GM21737 (cell line): Measurements from ENCODE around the gene IMMT.

Source experiments
- ATAC-seq: cut with Tn5 transposase; IDR thresholded peaks from one replicate; pipeline ENCODE4 v1.9.1; 2021; ENCODE audit warnings: mild to moderate bottlenecking, moderate library complexity; ENCODE audit not compliant: unreplicated experiment

IMMT gene

GRCh38 chr2:86143926-86144685, 51.2 kb downstream of the IMMT start:
- ATAC-seq = no peak

- no peak for ATAC-seq
Measured at GRCh38 chr2:86143307-86143706, 52.0 kb downstream of the IMMT start.

GRCh38 chr2:86142436-86143257, 52.6 kb downstream of the IMMT start:
- ATAC-seq = no peak

GRCh38 chr2:86140969-86141392, 54.3 kb downstream of the IMMT start:
- ATAC-seq = no peak

GRCh38 chr2:86139981-86140380, 55.3 kb downstream of the IMMT start:
- ATAC-seq = no peak

GRCh38 chr2:86138736-86139625, 56.3 kb downstream of the IMMT start:
- ATAC-seq = no peak

- no peak for ATAC-seq
Measured at GRCh38 chr2:86136141-86136540, 59.1 kb downstream of the IMMT start.

GRCh38 chr2:86135653-86136052, 59.6 kb downstream of the IMMT start:
- no peak for ATAC-seq

- no peak for ATAC-seq
Measured at GRCh38 chr2:86134709-86135108, 60.6 kb downstream of the IMMT start.

GRCh38 chr2:86124683-86125082, 70.6 kb downstream of the IMMT start:
- no peak for ATAC-seq

- ATAC-seq = no peak
Measured at GRCh38 chr2:86123328-86123925, 71.8 kb downstream of the IMMT start.

GRCh38 chr2:86118130-86118529, 77.1 kb downstream of the IMMT start:
- no peak for ATAC-seq

GRCh38 chr2:86107031-86107430, 88.2 kb downstream of the IMMT start:
- no peak for ATAC-seq

- peak; percentile 87 for ATAC-seq
Measured at GRCh38 chr2:86105969-86106945, 89.0 kb downstream of the IMMT start, which contains the start of gene PTCD3. TSS of gene PTCD3 (plus strand) at chr2:86106235. CDS start at chr2:86106248, 13 bp downstream.

GRCh38 chr2:86105252-86105968, 89.9 kb downstream of the IMMT start, which contains the start of gene POLR1A:
TSS of gene POLR1A (minus strand) at chr2:86105886. CDS start at chr2:86105776, 110 bp downstream.
- peak; percentile 69 for ATAC-seq

GRCh38 chr2:86102157-86102556, 93.1 kb downstream of the IMMT start:
- ATAC-seq = no peak

GRCh38 chr2:86097913-86098312, 97.3 kb downstream of the IMMT start:
- ATAC-seq = no peak

GRCh38 chr2:86097114-86097896, 98.0 kb downstream of the IMMT start:
- ATAC-seq = no peak
